ENCODE data around the gene MT1E. TPM values are rescaled to one million over a fixed set of nuclear protein-coding genes. Genes with fewer than 3 reads are reported as not detected.

The MT1E gene
- polyA plus RNA-seq, 1 experiment: 188 TPM

- peaks cover 8% of the 10 kb centered on the region for H3K27me3 ChIP-seq (ENCODE audit: control insufficient read depth, insufficient read depth, low read length)
- TF ChIP-seq, protein P1, sequence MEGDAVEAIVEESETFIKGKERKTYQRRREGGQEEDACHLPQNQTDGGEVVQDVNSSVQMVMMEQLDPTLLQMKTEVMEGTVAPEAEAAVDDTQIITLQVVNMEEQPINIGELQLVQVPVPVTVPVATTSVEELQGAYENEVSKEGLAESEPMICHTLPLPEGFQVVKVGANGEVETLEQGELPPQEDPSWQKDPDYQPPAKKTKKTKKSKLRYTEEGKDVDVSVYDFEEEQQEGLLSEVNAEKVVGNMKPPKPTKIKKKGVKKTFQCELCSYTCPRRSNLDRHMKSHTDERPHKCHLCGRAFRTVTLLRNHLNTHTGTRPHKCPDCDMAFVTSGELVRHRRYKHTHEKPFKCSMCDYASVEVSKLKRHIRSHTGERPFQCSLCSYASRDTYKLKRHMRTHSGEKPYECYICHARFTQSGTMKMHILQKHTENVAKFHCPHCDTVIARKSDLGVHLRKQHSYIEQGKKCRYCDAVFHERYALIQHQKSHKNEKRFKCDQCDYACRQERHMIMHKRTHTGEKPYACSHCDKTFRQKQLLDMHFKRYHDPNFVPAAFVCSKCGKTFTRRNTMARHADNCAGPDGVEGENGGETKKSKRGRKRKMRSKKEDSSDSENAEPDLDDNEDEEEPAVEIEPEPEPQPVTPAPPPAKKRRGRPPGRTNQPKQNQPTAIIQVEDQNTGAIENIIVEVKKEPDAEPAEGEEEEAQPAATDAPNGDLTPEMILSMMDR (IDR thresholded peaks at IDR 0.05; ENCODE audit: insufficient read depth, low read depth, low read length): no peak
- no peak for DNase-seq (ENCODE audit: low read depth)
- no peaks in the 10 kb centered on the region for H3K36me3 ChIP-seq (ENCODE audit: control insufficient read depth, insufficient read depth, low read length)
- no peak overlapping the region for H3K4me3 ChIP-seq (ENCODE audit: low read depth, low read length)
- POLR2A ChIA-PET: no interaction called here
- CTCF ChIA-PET: interaction anchor here (1.2 to 1.5 kb wide), 2 partner anchors 19 to 115 kb away, joined by 3 to 4 read pairs; no protein-coding TSS in a partner anchor
Measured at GRCh38 chr16:56628486-56629350, 3.1 kb downstream of the MT1E start.

- ChIA-PET POLR2A (no interaction called here), CTCF (interaction anchor here (1.0 to 1.5 kb wide), 3 partner anchors 12 to 116 kb away, joined by 3 to 4 read pairs (median 3); no protein-coding TSS in a partner anchor)
- no peak for DNase-seq (ENCODE audit: low read depth)
- no peaks in the 10 kb centered on the region for H3K36me3 ChIP-seq (ENCODE audit: control insufficient read depth, insufficient read depth, low read length)
- H3K27me3 ChIP-seq (ENCODE audit: control insufficient read depth, insufficient read depth, low read length): peaks cover 13% of the 10 kb centered on the region
- no peak overlapping the region for H3K4me3 ChIP-seq (ENCODE audit: low read depth, low read length)
- TF ChIP-seq, protein P1 (IDR thresholded peaks at IDR 0.05; ENCODE audit: insufficient read depth, low read depth, low read length): no peak
Measured at GRCh38 chr16:56629531-56629930, 4.0 kb downstream of the MT1E start.

GRCh38 chr16:56630134-56630533, 4.6 kb downstream of the MT1E start:
- POLR2A ChIA-PET: no interaction called here
- peaks cover 19% of the 10 kb centered on the region for H3K27me3 ChIP-seq (ENCODE audit: control insufficient read depth, insufficient read depth, low read length)
- CTCF ChIA-PET: interaction anchor here (0.8 to 2.9 kb wide), 7 partner anchors 8 to 72 kb away, joined by 3 to 8 read pairs (median 3); partner anchors contain the start of gene MT1A
- H3K4me3 ChIP-seq (ENCODE audit: low read depth, low read length): no peak overlapping the region
- TF ChIP-seq, protein P1 (IDR thresholded peaks at IDR 0.05; ENCODE audit: insufficient read depth, low read depth, low read length): no peak
- no peak for DNase-seq (ENCODE audit: low read depth)
- no peaks in the 10 kb centered on the region for H3K36me3 ChIP-seq (ENCODE audit: control insufficient read depth, insufficient read depth, low read length)

DNA sequence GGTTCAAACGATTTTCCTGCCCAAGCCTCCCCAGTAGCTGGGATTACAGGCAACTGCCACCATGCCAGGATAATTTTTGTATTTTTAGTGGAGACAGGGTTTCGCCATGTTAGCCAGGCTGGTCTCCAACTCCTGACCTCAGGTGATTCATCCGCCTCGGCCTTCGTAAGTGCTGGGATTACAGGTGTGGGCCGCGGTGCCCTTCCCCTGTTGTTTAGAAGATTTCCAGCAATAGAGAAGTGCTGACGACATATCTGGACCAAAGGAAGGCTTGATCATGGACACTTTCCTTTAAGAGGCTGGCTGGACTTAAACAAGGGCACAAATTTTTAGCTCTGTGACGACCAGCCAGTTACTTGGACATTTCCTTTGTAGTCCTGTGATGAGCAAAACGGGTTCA, 5.6 kb downstream of the MT1E start:
- H3K27me3 ChIP-seq (ENCODE audit: control insufficient read depth, insufficient read depth, low read length): peaks cover 27% of the 10 kb centered on the region
- H3K36me3 ChIP-seq (ENCODE audit: control insufficient read depth, insufficient read depth, low read length): no peaks in the 10 kb centered on the region
- ChIA-PET POLR2A (no interaction called here), CTCF (interaction anchor here (0.8 to 2.9 kb wide), 4 partner anchors 7 to 71 kb away, joined by 3 to 8 read pairs (median 4); partner anchors contain the start of gene MT1A)
- no peak for DNase-seq (ENCODE audit: low read depth)
- TF ChIP-seq, protein P1 (IDR thresholded peaks at IDR 0.05; ENCODE audit: insufficient read depth, low read depth, low read length): no peak
- H3K4me3 ChIP-seq (ENCODE audit: low read depth, low read length): no peak overlapping the region

DNA sequence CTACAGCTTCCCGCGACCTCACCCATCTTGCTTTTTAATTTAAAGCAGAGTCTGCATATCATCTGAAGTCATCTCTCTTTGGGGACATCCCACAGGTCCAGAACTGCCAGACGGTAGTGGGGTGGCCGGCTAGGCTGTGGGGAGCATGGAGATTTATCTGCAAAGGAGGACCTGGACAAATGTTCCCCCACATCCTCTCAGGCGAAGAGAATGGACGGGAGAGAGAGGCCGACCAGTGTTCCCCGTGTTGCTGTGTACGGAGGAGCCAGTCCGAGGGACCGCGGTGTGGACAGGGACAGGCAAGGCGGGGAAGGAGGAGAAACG, 6.2 kb downstream of the MT1E start:
- TF ChIP-seq, protein P1 (IDR thresholded peaks at IDR 0.05; ENCODE audit: insufficient read depth, low read depth, low read length): no peak
- H3K36me3 ChIP-seq (ENCODE audit: control insufficient read depth, insufficient read depth, low read length): no peaks in the 10 kb centered on the region
- peak overlapping the region; percentile 38 for H3K4me3 ChIP-seq (ENCODE audit: low read depth, low read length)
- ChIA-PET CTCF (interaction anchor here (0.9 to 2.9 kb wide), 3 partner anchors 8 to 70 kb away, joined by 3 to 8 read pairs (median 4); no protein-coding TSS in a partner anchor), POLR2A (no interaction called here)
- no peak for DNase-seq (ENCODE audit: low read depth)
- H3K27me3 ChIP-seq (ENCODE audit: control insufficient read depth, insufficient read depth, low read length): peaks cover 32% of the 10 kb centered on the region
